ENCODE measurements around the gene CEP57L1.
"Not testable (repeated sequence)": the region's sequence is repeated elsewhere in the genome, so short reads cannot be mapped to it uniquely, and the experiment has no call there.

CEP57L1 gene

GRCh38 chr6:109170333-109170732 is 75.0 kb downstream of the CEP57L1 start:
- DNase-seq (ENCODE audit: low read depth in 2 of 2), result no peak

- DNase-seq (ENCODE audit: low read depth in 2 of 2), result no peak
These were observed 76.9 kb downstream of the CEP57L1 start for GRCh38 chr6:109172101-109172746.

- no peak for DNase-seq (ENCODE audit: low read depth in 2 of 2)
These were observed 79.6 kb downstream of the CEP57L1 start for GRCh38 chr6:109174916-109175315.

GRCh38 chr6:109178921-109179320 is 83.6 kb downstream of the CEP57L1 start:
- DNase-seq (ENCODE audit: low read depth in 2 of 2), result no peak

- no peak for DNase-seq (ENCODE audit: low read depth in 2 of 2)
These were observed 84.2 kb downstream of the CEP57L1 start for GRCh38 chr6:109179507-109179906.

GRCh38 chr6:109182578-109182977 is 87.3 kb downstream of the CEP57L1 start:
- no peak for DNase-seq (ENCODE audit: low read depth in 2 of 2)

- no peak for DNase-seq (ENCODE audit: low read depth in 2 of 2)
These were observed 87.9 kb downstream of the CEP57L1 start for GRCh38 chr6:109183109-109183650.

- DNase-seq (ENCODE audit: low read depth in 2 of 2), result no peak
These were observed 89.3 kb downstream of the CEP57L1 start for GRCh38 chr6:109184638-109185037.

- no peak for DNase-seq (ENCODE audit: low read depth in 2 of 2)
These were observed 90.7 kb downstream of the CEP57L1 start for GRCh38 chr6:109186012-109186411.

GRCh38 chr6:109187399-109188114 is 92.2 kb downstream of the CEP57L1 start:
- DNase-seq (ENCODE audit: low read depth in 2 of 2), result peak; percentile 24 to 33

- DNase-seq (ENCODE audit: low read depth in 2 of 2), result no peak
These were observed 92.8 kb downstream of the CEP57L1 start for GRCh38 chr6:109188115-109188411.

GRCh38 chr6:109191368-109191767 is 96.1 kb downstream of the CEP57L1 start:
- DNase-seq (ENCODE audit: low read depth in 2 of 2), result not testable (repeated sequence)

- no peak for DNase-seq (ENCODE audit: low read depth in 2 of 2)
These were observed 97.6 kb downstream of the CEP57L1 start for GRCh38 chr6:109192865-109193264.

GRCh38 chr6:109194880-109195279 is 99.6 kb downstream of the CEP57L1 start:
- DNase-seq (ENCODE audit: low read depth in 2 of 2), result no peak

- DNase-seq (ENCODE audit: low read depth in 2 of 2), result no peak
These were observed 101.8 kb downstream of the CEP57L1 start for GRCh38 chr6:109197061-109197460.

- no peak for DNase-seq (ENCODE audit: low read depth in 2 of 2)
These were observed 107.3 kb downstream of the CEP57L1 start for GRCh38 chr6:109202409-109203264.

GRCh38 chr6:109204511-109204910 is 109.2 kb downstream of the CEP57L1 start:
- no peak for DNase-seq (ENCODE audit: low read depth in 2 of 2)

GRCh38 chr6:109212683-109213082 is 117.4 kb downstream of the CEP57L1 start:
- DNase-seq (ENCODE audit: low read depth in 2 of 2), result no peak
